Pons (tissue), 1 donor: ENCODE results near the gene PROX1.
"Not testable (repeated sequence)": the region's sequence is repeated elsewhere in the genome, so short reads cannot be mapped to it uniquely, and the experiment has no call there.

Experiments
- DNase-seq: peaks from one replicate; pipeline ENCODE4 v3.0.0-alpha.2; 2016; ENCODE audit warnings: low spot score

Gene PROX1

GRCh38 chr1:214071469-214071868 lies 83.7 kb downstream of the PROX1 start:
- no peak for DNase-seq

GRCh38 chr1:214072426-214073157 lies 84.8 kb downstream of the PROX1 start:
- no peak for DNase-seq

DNA sequence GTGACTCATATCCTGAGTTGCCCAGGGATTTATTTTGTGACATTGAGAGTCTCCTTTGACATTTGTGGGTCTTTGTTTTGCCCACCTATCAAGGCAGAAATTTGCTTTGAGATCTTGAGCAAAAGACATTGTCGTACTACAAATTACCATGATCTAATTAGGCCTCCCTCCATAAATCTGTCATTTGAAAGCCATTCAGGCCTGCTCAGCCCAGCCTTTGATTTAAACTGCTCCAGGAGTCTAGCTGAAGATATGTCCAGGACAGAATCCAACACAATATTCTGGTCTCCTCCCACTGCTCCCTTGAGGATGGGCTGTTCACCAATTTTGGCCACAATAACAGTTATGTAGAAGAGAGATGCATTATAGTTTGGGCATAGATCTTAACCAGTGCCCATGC lies 86.7 kb downstream of the PROX1 start:
- no peak for DNase-seq

- DNase-seq = no peak
These were observed 87.7 kb downstream of the PROX1 start for GRCh38 chr1:214075305-214075998.

- no peak for DNase-seq
These were observed 88.4 kb downstream of the PROX1 start for GRCh38 chr1:214075999-214076707.

DNA sequence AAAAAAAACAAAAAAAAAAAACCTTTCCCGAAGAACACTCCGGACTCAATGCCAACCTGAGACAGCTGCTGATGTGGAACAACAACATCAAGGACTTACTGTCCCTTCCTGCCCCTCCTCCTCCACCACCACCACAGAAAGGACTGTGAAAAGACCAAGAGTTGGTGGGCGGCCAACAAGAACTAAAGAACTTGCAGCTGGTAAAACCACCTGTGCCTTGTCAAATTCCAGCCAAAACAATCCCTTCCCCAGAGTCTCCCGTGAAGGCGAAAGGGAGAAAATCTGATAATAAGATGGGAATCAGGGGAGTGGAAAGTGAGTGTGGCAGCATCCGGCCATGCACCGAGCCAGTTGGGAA lies 88.9 kb downstream of the PROX1 start:
- no peak for DNase-seq

DNA sequence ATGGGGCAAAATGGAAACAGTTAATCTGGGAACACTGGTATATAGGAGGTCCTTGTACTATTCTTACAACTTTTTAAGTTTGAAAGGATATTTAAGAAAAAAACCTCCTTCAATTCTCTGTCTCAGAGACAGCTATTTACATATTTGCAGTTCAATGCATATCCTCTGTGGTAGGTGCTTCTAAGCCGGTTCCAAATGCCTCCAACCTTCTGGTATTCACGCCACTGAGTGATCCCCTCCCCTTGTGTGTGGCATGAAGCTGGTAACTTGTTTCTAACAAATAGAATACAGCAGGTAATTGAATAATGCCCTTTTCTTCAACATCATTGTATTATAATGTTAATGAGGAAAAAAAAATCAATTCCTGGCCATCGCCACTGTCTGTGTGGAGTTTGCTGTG lies 91.2 kb downstream of the PROX1 start:
- no peak for DNase-seq

DNA sequence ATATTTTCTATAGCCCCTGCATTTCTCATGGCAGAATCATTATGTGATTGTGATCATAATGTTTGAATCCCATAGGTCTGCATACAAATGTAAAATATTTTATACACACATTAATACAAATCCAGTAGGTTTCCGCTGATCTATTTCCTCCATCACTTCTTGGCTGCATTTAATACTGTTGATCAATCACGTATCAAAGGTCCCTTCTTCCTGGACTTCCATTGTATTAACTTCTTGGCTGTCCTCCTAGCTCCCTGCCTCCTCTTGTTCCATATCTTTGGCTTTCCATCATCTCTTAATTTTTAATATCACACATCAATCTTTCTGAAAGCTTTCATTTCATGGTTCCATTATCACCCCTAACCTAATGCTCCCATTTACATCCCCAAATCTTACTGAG lies 97.6 kb downstream of the PROX1 start:
- DNase-seq = no peak

DNA sequence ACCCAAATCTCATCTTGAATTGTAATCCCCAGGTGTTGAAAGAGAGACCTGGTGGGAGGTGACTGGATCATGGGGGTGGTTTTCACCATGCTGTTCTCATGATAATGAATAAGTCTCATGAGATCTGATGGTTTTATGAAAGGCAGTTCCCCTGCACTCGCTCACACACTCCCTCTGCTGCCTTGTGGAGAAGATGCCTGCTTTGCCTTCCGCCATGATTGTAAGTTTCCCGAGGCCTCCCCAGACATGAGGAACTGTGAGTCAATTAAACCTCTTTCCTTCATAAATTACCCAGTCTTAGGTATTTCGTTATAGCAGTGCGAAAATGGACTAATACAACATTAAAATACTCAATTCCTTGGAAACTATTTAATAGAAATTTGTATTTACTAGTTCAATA lies 99.2 kb downstream of the PROX1 start:
- no peak for DNase-seq

DNA sequence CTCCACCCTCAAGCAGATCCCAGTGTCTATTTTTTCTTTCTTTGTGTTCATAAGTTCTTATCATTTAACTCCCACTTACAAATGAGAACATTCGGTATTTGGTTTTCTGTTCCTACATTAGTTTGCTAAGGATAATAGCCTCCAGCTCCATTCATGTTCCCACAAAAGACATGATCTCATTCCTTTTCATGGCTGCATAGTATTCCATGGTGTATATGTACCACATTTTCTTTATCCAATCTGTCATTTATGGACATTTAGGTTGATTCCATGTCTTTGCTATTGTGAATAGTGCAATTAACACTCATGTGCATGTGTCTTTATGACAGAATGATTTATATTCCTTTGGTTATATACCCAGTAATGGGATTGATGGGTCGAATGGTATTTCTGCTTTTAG lies 101.2 kb downstream of the PROX1 start:
- not testable (repeated sequence) for DNase-seq
